ENCODE data around the gene TEAD3.

DNA sequence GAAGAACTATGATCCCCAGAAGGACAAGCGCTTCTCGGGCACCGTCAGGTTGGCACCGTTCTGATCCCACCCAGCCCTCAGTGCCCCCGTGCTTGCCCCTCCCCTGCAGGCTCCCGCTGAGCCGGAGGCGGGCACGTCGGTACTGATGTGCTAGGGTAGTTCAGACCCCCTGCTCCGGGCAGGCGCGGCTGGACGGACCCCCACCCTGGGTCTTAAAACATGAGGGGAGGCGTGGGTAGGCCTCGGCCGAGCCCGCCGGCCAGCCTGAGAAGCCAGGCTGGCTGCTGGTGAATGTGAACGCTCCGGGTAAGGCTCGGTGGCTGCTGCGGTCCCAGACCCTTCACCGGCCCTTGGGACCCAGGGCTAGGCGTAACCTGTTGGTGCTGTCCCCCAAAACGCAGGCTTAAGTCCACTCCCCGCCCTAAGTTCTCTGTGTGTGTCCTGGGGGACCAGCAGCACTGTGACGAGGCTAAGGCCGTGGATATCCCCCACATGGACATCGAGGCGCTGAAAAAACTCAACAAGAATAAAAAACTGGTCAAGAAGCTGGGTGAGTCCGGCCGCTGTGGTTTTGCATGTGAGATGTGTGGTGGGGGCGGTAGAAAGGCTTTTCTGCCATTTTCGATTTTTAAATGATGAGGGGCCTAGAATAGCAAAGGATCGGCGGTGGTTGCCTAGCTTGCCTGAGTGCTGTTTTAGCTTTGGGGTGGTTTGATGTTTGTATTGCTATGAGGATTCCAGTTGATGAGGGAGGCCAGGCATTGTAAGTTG lies 27.7 kb downstream of the TEAD3 start:
- TF ChIP-seq, protein P1, sequence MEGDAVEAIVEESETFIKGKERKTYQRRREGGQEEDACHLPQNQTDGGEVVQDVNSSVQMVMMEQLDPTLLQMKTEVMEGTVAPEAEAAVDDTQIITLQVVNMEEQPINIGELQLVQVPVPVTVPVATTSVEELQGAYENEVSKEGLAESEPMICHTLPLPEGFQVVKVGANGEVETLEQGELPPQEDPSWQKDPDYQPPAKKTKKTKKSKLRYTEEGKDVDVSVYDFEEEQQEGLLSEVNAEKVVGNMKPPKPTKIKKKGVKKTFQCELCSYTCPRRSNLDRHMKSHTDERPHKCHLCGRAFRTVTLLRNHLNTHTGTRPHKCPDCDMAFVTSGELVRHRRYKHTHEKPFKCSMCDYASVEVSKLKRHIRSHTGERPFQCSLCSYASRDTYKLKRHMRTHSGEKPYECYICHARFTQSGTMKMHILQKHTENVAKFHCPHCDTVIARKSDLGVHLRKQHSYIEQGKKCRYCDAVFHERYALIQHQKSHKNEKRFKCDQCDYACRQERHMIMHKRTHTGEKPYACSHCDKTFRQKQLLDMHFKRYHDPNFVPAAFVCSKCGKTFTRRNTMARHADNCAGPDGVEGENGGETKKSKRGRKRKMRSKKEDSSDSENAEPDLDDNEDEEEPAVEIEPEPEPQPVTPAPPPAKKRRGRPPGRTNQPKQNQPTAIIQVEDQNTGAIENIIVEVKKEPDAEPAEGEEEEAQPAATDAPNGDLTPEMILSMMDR (IDR thresholded peaks at IDR 0.05; ENCODE audit: poor library complexity, severe bottlenecking), result no peak
- TF ChIP-seq EZH2 (IDR thresholded peaks at IDR 0.05; ENCODE audit: borderline replicate concordance, insufficient read depth, low read length, poor library complexity, severe bottlenecking) (no peak), POLR2AphosphoS5 (IDR thresholded peaks at IDR 0.05) (no peak), RAD21 (conservative IDR thresholded peaks at IDR 0.05) (no peak), SMC3 (conservative IDR thresholded peaks at IDR 0.05; ENCODE audit: poor library complexity) (no peak), MXI1 (conservative IDR thresholded peaks at IDR 0.05; ENCODE audit: poor library complexity, severe bottlenecking) (no peak), EP300 (conservative IDR thresholded peaks at IDR 0.05; ENCODE audit: poor library complexity, severe bottlenecking) (no peak)
- TF ChIP-seq, protein P2, sequence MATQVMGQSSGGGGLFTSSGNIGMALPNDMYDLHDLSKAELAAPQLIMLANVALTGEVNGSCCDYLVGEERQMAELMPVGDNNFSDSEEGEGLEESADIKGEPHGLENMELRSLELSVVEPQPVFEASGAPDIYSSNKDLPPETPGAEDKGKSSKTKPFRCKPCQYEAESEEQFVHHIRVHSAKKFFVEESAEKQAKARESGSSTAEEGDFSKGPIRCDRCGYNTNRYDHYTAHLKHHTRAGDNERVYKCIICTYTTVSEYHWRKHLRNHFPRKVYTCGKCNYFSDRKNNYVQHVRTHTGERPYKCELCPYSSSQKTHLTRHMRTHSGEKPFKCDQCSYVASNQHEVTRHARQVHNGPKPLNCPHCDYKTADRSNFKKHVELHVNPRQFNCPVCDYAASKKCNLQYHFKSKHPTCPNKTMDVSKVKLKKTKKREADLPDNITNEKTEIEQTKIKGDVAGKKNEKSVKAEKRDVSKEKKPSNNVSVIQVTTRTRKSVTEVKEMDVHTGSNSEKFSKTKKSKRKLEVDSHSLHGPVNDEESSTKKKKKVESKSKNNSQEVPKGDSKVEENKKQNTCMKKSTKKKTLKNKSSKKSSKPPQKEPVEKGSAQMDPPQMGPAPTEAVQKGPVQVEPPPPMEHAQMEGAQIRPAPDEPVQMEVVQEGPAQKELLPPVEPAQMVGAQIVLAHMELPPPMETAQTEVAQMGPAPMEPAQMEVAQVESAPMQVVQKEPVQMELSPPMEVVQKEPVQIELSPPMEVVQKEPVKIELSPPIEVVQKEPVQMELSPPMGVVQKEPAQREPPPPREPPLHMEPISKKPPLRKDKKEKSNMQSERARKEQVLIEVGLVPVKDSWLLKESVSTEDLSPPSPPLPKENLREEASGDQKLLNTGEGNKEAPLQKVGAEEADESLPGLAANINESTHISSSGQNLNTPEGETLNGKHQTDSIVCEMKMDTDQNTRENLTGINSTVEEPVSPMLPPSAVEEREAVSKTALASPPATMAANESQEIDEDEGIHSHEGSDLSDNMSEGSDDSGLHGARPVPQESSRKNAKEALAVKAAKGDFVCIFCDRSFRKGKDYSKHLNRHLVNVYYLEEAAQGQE (IDR thresholded peaks at IDR 0.05; ENCODE audit: borderline replicate concordance), result no peak

Measured in neural cell (in vitro differentiated cells).